DMS79 treated with DMSO at 0.1 percent for 48 hours (cell line): ENCODE results near the gene SEZ6L2.
"Not testable (repeated sequence)": the region's sequence is repeated elsewhere in the genome, so short reads cannot be mapped to it uniquely, and the experiment has no call there.

Experiments used
- DNase-seq: peaks from one replicate; lab custom pipeline; 2025; lab: John Stamatoyannopoulos, UW

The SEZ6L2 gene

GRCh38 chr16:29891525-29892457 is 7.6 kb downstream of the SEZ6L2 start:
- DNase-seq: no peak

- not testable (repeated sequence) for DNase-seq
Measured at GRCh38 chr16:29889372-29889771, 10.0 kb downstream of the SEZ6L2 start.

- no peak for DNase-seq
Measured at GRCh38 chr16:29883987-29884386, 15.4 kb downstream of the SEZ6L2 start.

- DNase-seq: no peak
Measured at GRCh38 chr16:29881050-29881449, 18.3 kb downstream of the SEZ6L2 start.

- DNase-seq: no peak
Measured at GRCh38 chr16:29878172-29878571, 21.2 kb downstream of the SEZ6L2 start.

- DNase-seq: no peak
Measured at GRCh38 chr16:29877266-29877961, 21.9 kb downstream of the SEZ6L2 start.

GRCh38 chr16:29876594-29877249 is 22.6 kb downstream of the SEZ6L2 start:
- DNase-seq: no peak

GRCh38 chr16:29876217-29876593 is 23.1 kb downstream of the SEZ6L2 start:
- no peak for DNase-seq

GRCh38 chr16:29875206-29875605 is 24.1 kb downstream of the SEZ6L2 start:
- no peak for DNase-seq

GRCh38 chr16:29873319-29873718 is 26.0 kb downstream of the SEZ6L2 start:
- no peak for DNase-seq

GRCh38 chr16:29871822-29872546 is 27.4 kb downstream of the SEZ6L2 start:
- no peak for DNase-seq

- not testable (repeated sequence) for DNase-seq
Measured at GRCh38 chr16:29869067-29869466, 30.3 kb downstream of the SEZ6L2 start.

GRCh38 chr16:29868396-29869009 is 30.8 kb downstream of the SEZ6L2 start:
- DNase-seq: no peak

- no peak for DNase-seq
Measured at GRCh38 chr16:29864205-29864604, 35.1 kb downstream of the SEZ6L2 start.

GRCh38 chr16:29863669-29863984 is 35.7 kb downstream of the SEZ6L2 start:
- no peak for DNase-seq

GRCh38 chr16:29862884-29863668 is 36.3 kb downstream of the SEZ6L2 start, which contains the start of gene CDIPT:
Gene CDIPT, minus strand, starts transcription at chr16:29863226. Its CDS starts 369 bp downstream, at chr16:29862857.
- peak; percentile 96 for DNase-seq

- peak; percentile 8 for DNase-seq
Measured at GRCh38 chr16:29862383-29862883, 36.9 kb downstream of the SEZ6L2 start.

- no peak for DNase-seq
Measured at GRCh38 chr16:29860218-29860617, 39.1 kb downstream of the SEZ6L2 start.

- DNase-seq: no peak
Measured at GRCh38 chr16:29858974-29859373, 40.4 kb downstream of the SEZ6L2 start.

GRCh38 chr16:29858149-29858849 is 41.1 kb downstream of the SEZ6L2 start:
- DNase-seq: no peak
